Panc1 (cell line): Measurements from ENCODE around the gene MAPK6. TPM values are rescaled to one million over a fixed set of nuclear protein-coding genes. Genes with fewer than 3 reads are reported as not detected.

Experiments
- ATAC-seq: fragments of 200-7000 bp; cut with Tn5 transposase; 2 replicates; pipeline ENCODE4 v1.9.1; 2020; ENCODE audit warnings: mild to moderate bottlenecking, moderate library complexity
- BruUV-seq: library from RNA; stranded (reverse); fragments of 400-500 nt; replicated peaks from 2 replicates; lab custom pipeline; 2021; lab: Mats Ljungman, UMichigan
- CTCF ChIA-PET: fragments of 300-600 bp; sonication (Branson Sonifier 250); formaldehyde crosslinking; loops from one replicate; lab custom pipeline; 2022; ENCODE audit warnings: antibody characterized with exemption; lab: Charles Lee
- POLR2A ChIA-PET: fragments of 300-600 bp; sonication (Branson Sonifier 250); formaldehyde crosslinking; loops from one replicate; lab custom pipeline; 2022; ENCODE audit warnings: antibody characterized with exemption; lab: Charles Lee
- DNase-seq: peaks from one replicate; pipeline ENCODE4 v3.0.0-alpha.2; 2010; ENCODE audit warnings: low read depth, low spot score
- H3K27ac ChIP-seq: 2 replicates; pipeline ENCODE4 v1.5.1; 2011; ENCODE audit warnings: mild to moderate bottlenecking, low read length, inconsistent platforms
- H3K27me3 ChIP-seq: fragments of 200-500 bp; sonication (Bioruptor generic); 2 replicates; pipeline ENCODE4 v1.6.0; 2014; ENCODE audit warnings: low read length, inconsistent platforms; ENCODE audit not compliant: control insufficient read depth, insufficient read depth
- H3K36me3 ChIP-seq: fragments of 200-500 bp; sonication (Bioruptor generic); 2 replicates; pipeline ENCODE4 v1.5.1; 2014; ENCODE audit warnings: inconsistent platforms, mild to moderate bottlenecking, low read length, moderate library complexity; ENCODE audit not compliant: control insufficient read depth, insufficient read depth
- H3K4me1 ChIP-seq: 2 replicates; pipeline ENCODE4 v1.5.1; 2011; ENCODE audit warnings: inconsistent platforms, mild to moderate bottlenecking, low read length, moderate library complexity; ENCODE audit not compliant: control insufficient read depth, insufficient read depth
- H3K4me3 ChIP-seq, 2 experiments: 2 replicates each; pipeline ENCODE4 v1.5.1; 2011 to 2012; ENCODE audit warnings: low read depth in 2 of 2, low read length in 2 of 2, mild to moderate bottlenecking in 2 of 2, inconsistent platforms in 1 of 2, moderate library complexity in 1 of 2
- H3K9me3 ChIP-seq: fragments of 200-500 bp; sonication (Bioruptor generic); 2 replicates; pipeline ENCODE4 v1.5.1; 2014; ENCODE audit warnings: low read depth, mild to moderate bottlenecking, inconsistent platforms, low read length, moderate library complexity; ENCODE audit not compliant: control insufficient read depth, insufficient read depth
- POLR2AphosphoS5 ChIP-seq: IDR thresholded peaks from 2 replicates; pipeline ENCODE4 v1.6.1; 2012; ENCODE audit warnings: mild to moderate bottlenecking, low read depth, low read length, moderate library complexity
- SIN3A ChIP-seq: IDR thresholded peaks from 2 replicates; pipeline ENCODE4 v1.6.1; 2012; ENCODE audit warnings: low read depth, mild to moderate bottlenecking, low read length, moderate library complexity, borderline replicate concordance; ENCODE audit not compliant: insufficient read depth
- TCF7L2 ChIP-seq: IDR thresholded peaks from 2 replicates; pipeline ENCODE4 v1.6.1; 2011; ENCODE audit warnings: mild to moderate bottlenecking, low read depth, low read length, inconsistent platforms
- in situ Hi-C: cut with HindIII; loops from 2 replicates; pipeline ENCODE4 v1.10.0; 2016; ENCODE audit warnings: low sequenced_read_pairs, low pct_unique_long_range_greater_than_20kb
- intact Hi-C: fragments of 100-400 bp; cut with micrococcal nuclease; formaldehyde crosslinking; loops from one replicate; pipeline ENCODE4 v1.10.0; 2022; ENCODE audit not compliant: unreplicated experiment
- total RNA-seq: library from RNA; stranded (reverse); gene quantifications from one replicate; pipeline ENCODE4 v1.2.1, GENCODE V29; 2021; ENCODE audit not compliant: unreplicated experiment
- TF ChIP-seq, protein P1 (sequence below): fragments of 450-650 bp; IDR thresholded peaks from 2 replicates; pipeline ENCODE4 v1.5.1; 2017; ENCODE audit warnings: mild to moderate bottlenecking
- TF ChIP-seq, protein P2 (sequence below), 2 experiments: IDR thresholded peaks; 2 replicates each; pipeline ENCODE4 v1.6.1; 2011 to 2012; ENCODE audit warnings: low read depth in 2 of 2, control low read depth in 1 of 2, low read length in 1 of 2, mild to moderate bottlenecking in 1 of 2, moderate library complexity in 1 of 2; ENCODE audit not compliant: insufficient read depth in 1 of 2

Gene MAPK6
- total RNA-seq, 1 experiment from 2014 or later = 66.6 TPM

DNA sequence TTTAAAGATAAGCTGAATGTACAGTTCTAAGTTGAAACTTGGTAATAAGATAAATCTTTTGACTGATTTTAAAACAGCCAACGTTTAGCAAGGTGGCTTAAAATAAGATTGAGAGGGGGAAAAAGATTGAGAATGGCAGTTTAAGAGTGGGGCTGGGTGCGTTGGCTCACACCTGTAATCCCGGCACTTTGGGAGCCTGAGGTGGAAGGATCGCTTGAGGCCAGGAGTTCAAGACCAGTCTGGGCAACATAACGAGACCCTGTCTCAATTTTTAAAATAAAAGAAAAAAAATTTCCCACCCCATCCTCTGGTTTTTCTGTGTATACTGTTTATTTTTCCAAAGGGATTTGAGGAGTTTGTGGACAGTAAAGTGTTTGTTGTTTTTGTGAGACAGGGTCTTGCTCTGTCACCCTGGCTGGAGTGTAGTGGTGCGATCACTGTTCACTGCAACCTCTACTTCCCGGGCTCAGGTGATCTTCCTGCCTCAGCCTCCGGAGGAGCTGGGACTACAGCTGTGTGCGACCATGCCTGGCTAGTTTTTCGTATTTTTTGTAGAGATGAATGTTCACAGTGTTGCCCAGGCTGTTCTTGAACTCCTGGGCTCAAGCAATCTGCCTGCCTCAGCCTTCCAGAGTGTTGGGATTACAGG is 3.0 kb downstream of the MAPK6 start:
- no peaks in the 10 kb centered on the region for H3K9me3 ChIP-seq
- H3K4me3 ChIP-seq = peak overlapping the region; percentile 77 to 95
- intact Hi-C loops = no loop called here
- ATAC-seq (no peak), DNase-seq (no peak)
- CTCF ChIA-PET = no interaction called here
- H3K36me3 ChIP-seq = no peaks in the 10 kb centered on the region; the same call in 1 of the 2 replicates
- peaks cover 10% of the 10 kb centered on the region for H3K4me1 ChIP-seq
- TF ChIP-seq POLR2AphosphoS5 (no peak), SIN3A (no peak), TCF7L2 (no peak)
- TF ChIP-seq, protein P1, sequence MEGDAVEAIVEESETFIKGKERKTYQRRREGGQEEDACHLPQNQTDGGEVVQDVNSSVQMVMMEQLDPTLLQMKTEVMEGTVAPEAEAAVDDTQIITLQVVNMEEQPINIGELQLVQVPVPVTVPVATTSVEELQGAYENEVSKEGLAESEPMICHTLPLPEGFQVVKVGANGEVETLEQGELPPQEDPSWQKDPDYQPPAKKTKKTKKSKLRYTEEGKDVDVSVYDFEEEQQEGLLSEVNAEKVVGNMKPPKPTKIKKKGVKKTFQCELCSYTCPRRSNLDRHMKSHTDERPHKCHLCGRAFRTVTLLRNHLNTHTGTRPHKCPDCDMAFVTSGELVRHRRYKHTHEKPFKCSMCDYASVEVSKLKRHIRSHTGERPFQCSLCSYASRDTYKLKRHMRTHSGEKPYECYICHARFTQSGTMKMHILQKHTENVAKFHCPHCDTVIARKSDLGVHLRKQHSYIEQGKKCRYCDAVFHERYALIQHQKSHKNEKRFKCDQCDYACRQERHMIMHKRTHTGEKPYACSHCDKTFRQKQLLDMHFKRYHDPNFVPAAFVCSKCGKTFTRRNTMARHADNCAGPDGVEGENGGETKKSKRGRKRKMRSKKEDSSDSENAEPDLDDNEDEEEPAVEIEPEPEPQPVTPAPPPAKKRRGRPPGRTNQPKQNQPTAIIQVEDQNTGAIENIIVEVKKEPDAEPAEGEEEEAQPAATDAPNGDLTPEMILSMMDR = no peak
- no peaks in the 10 kb centered on the region for H3K27me3 ChIP-seq
- BruUV-seq = no TSS peak
- POLR2A ChIA-PET = no interaction called here
- peak overlapping the region; percentile 94 for H3K27ac ChIP-seq
- in situ Hi-C loops = no loop called here

DNA sequence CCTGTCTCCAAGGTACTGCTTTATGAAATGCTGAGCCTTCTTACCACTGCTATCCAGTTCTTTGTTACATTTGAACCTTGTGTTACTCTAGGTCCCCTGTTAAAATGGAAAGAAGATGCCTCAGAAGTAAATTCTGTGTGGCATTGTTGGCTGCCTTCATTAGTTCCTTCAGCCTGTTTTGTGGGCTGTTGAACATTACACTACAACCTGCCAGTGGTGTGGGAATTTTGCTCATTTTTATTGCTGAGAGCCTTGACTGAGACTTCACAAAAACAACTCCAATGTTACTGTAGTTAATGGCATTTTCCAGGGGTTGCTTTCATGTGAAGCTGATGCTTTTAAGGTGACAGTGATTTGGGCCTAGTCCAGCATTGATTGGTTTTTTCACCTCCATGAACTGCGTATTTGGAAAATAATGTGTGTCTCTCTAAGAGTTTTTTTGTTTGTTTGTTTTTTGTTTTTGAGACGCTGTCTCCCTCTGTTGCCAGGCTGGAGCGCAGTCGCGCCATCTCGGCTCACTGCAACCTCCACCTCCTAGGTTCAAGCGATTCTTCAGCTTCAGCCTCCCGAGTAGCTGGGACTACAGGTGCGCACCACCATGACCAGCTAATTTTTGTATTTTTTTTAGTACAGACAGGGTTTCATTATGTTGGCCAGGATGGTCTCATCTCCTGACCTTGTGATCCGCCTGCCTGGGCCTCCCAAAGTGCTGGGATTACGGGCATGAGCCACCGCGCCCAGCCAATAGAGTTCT is 4.3 kb downstream of the MAPK6 start:
- ChIA-PET CTCF (no interaction called here), POLR2A (interaction anchor here (0.6 to 0.7 kb wide), 3 partner anchors 21 to 134 kb away, joined by 3 to 9 read pairs (median 5); no protein-coding TSS in a partner anchor)
- ATAC-seq (no peak), DNase-seq (peak; percentile 33)
- Histone ChIP-seq H3K36me3 (no peaks in the 10 kb centered on the region; the same call in 1 of the 2 replicates), H3K27me3 (no peaks in the 10 kb centered on the region), H3K9me3 (no peaks in the 10 kb centered on the region), H3K4me1 (peaks cover 13% of the 10 kb centered on the region), H3K27ac (peak overlapping the region; percentile 94), H3K4me3 (peak overlapping the region in 1 of 2 experiments; percentile 95; a peak in 2 of 4 replicates)
- TF ChIP-seq POLR2AphosphoS5 (no peak), SIN3A (no peak), TCF7L2 (no peak)
- TF ChIP-seq, protein P2, sequence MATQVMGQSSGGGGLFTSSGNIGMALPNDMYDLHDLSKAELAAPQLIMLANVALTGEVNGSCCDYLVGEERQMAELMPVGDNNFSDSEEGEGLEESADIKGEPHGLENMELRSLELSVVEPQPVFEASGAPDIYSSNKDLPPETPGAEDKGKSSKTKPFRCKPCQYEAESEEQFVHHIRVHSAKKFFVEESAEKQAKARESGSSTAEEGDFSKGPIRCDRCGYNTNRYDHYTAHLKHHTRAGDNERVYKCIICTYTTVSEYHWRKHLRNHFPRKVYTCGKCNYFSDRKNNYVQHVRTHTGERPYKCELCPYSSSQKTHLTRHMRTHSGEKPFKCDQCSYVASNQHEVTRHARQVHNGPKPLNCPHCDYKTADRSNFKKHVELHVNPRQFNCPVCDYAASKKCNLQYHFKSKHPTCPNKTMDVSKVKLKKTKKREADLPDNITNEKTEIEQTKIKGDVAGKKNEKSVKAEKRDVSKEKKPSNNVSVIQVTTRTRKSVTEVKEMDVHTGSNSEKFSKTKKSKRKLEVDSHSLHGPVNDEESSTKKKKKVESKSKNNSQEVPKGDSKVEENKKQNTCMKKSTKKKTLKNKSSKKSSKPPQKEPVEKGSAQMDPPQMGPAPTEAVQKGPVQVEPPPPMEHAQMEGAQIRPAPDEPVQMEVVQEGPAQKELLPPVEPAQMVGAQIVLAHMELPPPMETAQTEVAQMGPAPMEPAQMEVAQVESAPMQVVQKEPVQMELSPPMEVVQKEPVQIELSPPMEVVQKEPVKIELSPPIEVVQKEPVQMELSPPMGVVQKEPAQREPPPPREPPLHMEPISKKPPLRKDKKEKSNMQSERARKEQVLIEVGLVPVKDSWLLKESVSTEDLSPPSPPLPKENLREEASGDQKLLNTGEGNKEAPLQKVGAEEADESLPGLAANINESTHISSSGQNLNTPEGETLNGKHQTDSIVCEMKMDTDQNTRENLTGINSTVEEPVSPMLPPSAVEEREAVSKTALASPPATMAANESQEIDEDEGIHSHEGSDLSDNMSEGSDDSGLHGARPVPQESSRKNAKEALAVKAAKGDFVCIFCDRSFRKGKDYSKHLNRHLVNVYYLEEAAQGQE (IDR thresholded peaks at IDR 0.05; ENCODE audit: insufficient read depth in 1 of 2, low read depth in 2 of 2, low read length in 1 of 2) = no peak
- TF ChIP-seq, protein P1 = no peak
- intact Hi-C loops = no loop called here
- in situ Hi-C loops = no loop called here
- BruUV-seq = no TSS peak
